ENCODE measurements around the gene VAMP8.
"Not testable (repeated sequence)": the region's sequence is repeated elsewhere in the genome, so short reads cannot be mapped to it uniquely, and the experiment has no call there.

VAMP8 gene

GRCh38 chr2:85589982-85590791 lies 12.8 kb downstream of the VAMP8 start:
- Histone ChIP-seq H3K36me3 (no peaks in the 10 kb centered on the region), H3K9me3 (no peaks in the 10 kb centered on the region), H3K4me3 (no peak overlapping the region), H3K27ac (peak overlapping the region; percentile 52 to 64), H3K4me1 (peaks cover 0 to 69% (median 40%) of the 10 kb centered on the region in 4 donors), H3K27me3 (no peaks in the 10 kb centered on the region)
- peak in 1 of 2 donors; percentile 63 for DNase-seq
- no peak for TF ChIP-seq CTCF (IDR thresholded peaks at IDR 0.05)
- intact Hi-C loops (cut with DNase I; ENCODE audit: low total_unique reads) = no loop called here

- Histone ChIP-seq H3K27me3 (no peaks in the 10 kb centered on the region), H3K36me3 (no peaks in the 10 kb centered on the region), H3K9me3 (no peaks in the 10 kb centered on the region), H3K4me3 (no peak overlapping the region), H3K27ac (peak overlapping the region; percentile 52 to 64), H3K4me1 (peaks cover 0 to 62% (median 36%) of the 10 kb centered on the region in 4 donors)
- TF ChIP-seq CTCF (IDR thresholded peaks at IDR 0.05) = no peak
- intact Hi-C loops (cut with DNase I; ENCODE audit: low total_unique reads) = no loop called here
- no peak for DNase-seq
These were observed 13.6 kb downstream of the VAMP8 start for GRCh38 chr2:85590950-85591349.

GRCh38 chr2:85591563-85591962 lies 14.2 kb downstream of the VAMP8 start:
- no peak for DNase-seq
- no peaks in the 10 kb centered on the region for H3K9me3 ChIP-seq
- peaks cover 0 to 1% (median under 1%) of the 10 kb centered on the region in 3 donors for H3K36me3 ChIP-seq
- no peak for TF ChIP-seq CTCF (IDR thresholded peaks at IDR 0.05)
- intact Hi-C loops (cut with DNase I; ENCODE audit: low total_unique reads) = no loop called here
- no peak overlapping the region for H3K4me3 ChIP-seq
- H3K4me1 ChIP-seq = peaks cover 0 to 63% (median 42%) of the 10 kb centered on the region in 4 donors
- peak overlapping the region; percentile 52 to 64 for H3K27ac ChIP-seq
- no peaks in the 10 kb centered on the region for H3K27me3 ChIP-seq

- DNase-seq; H3K36me3 ChIP-seq; H3K27me3 ChIP-seq; H3K9me3 ChIP-seq; intact Hi-C loops (cut with DNase I; ENCODE audit: low total_unique reads); H3K4me3 ChIP-seq: not testable (repeated sequence)
- H3K27ac ChIP-seq = peak overlapping the region in 1 of 2 donors; percentile 64
- peaks cover 0 to 66% (median 49%) of the 10 kb centered on the region in 4 donors for H3K4me1 ChIP-seq
These were observed 14.9 kb downstream of the VAMP8 start for GRCh38 chr2:85592299-85592698.

- H3K27ac ChIP-seq = no peak overlapping the region
- no peak for DNase-seq
- intact Hi-C loops (cut with DNase I; ENCODE audit: low total_unique reads) = no loop called here
- H3K9me3 ChIP-seq = no peaks in the 10 kb centered on the region
- peaks cover 6 to 15% (median 14%) of the 10 kb centered on the region in 3 donors for H3K36me3 ChIP-seq
- no peak overlapping the region for H3K4me3 ChIP-seq
- TF ChIP-seq CTCF (IDR thresholded peaks at IDR 0.05) = no peak
- no peaks in the 10 kb centered on the region for H3K27me3 ChIP-seq
- peaks cover 0 to 63% (median 51%) of the 10 kb centered on the region in 4 donors for H3K4me1 ChIP-seq
These were observed 15.6 kb downstream of the VAMP8 start for GRCh38 chr2:85593023-85593422.

GRCh38 chr2:85594715-85595300 lies 17.4 kb downstream of the VAMP8 start:
- intact Hi-C loops (cut with DNase I; ENCODE audit: low total_unique reads) = no loop called here
- Histone ChIP-seq H3K36me3 (peaks cover 6 to 33% (median 24%) of the 10 kb centered on the region in 3 donors), H3K27me3 (no peaks in the 10 kb centered on the region), H3K4me3 (peak overlapping the region; percentile 64 to 94), H3K9me3 (no peaks in the 10 kb centered on the region), H3K27ac (peak overlapping the region; percentile 83 to 98), H3K4me1 (peaks cover 0 to 60% (median 37%) of the 10 kb centered on the region in 4 donors)
- TF ChIP-seq CTCF (IDR thresholded peaks at IDR 0.05) = no peak
- no peak for DNase-seq

Data from tibial artery (tissue), 4 donors.